K562 (cell line): ENCODE results near the gene CBX8. TPM values are rescaled to one million over a fixed set of nuclear protein-coding genes. Genes with fewer than 3 reads are reported as not detected.

Experiments used
- ATAC-seq: fragments of 200-7000 bp; cut with Tn5 transposase; 3 replicates; pipeline ENCODE4 v1.9.1; 2020; ENCODE audit warnings: moderate library complexity
- BruUV-seq: library from RNA; stranded (reverse); fragments of 400-500 nt; replicated peaks from 2 replicates; lab custom pipeline; 2021; lab: Mats Ljungman, UMichigan
- CTCF ChIA-PET: fragments of 300-600 bp; formaldehyde crosslinking; extraction: SDS; loops from one replicate; lab custom pipeline; 2021; ENCODE audit warnings: low intra/inter-chr PET ratio; lab: Yijun Ruan, JAX
- POLR2A ChIA-PET: fragments of 300-600, 350-650 bp; sonication (Branson Sonifier 250); formaldehyde crosslinking; extraction: SDS; loops from one replicate; lab custom pipeline; 2021; ENCODE audit warnings: antibody characterized with exemption, inconsistent platforms; lab: Yijun Ruan, JAX
- DNase-seq, 4 experiments: peaks; one replicate each; pipeline versions ENCODE4 v3.0.0 to v3.0.0-alpha.2; 2011 to 2018; ENCODE audit warnings: low spot score in 3 of 4, mixed read lengths in 3 of 4; ENCODE audit errors: extremely low read depth in 1 of 4
- FAIRE-seq: peaks from 2 replicates; lab custom pipeline; 2011; peaks lifted over from hg19 to GRCh38; lab: Jason Lieb, UNC
- H2AFZ ChIP-seq: 2 replicates; pipeline ENCODE4 v1.6.0; 2011; ENCODE audit warnings: low read depth, low read length, control low read depth, inconsistent platforms
- H3K27ac ChIP-seq: fragments of 200-600 bp; 3 replicates; pipeline ENCODE4 v1.8.0; 2011; ENCODE audit warnings: low read depth, mild to moderate bottlenecking, control low read depth, inconsistent platforms, low read length, moderate library complexity, mixed read lengths; ENCODE audit errors: extremely low read depth
- H3K27me3 ChIP-seq, 2 experiments: fragments of 300-600 bp in 1 of 2; 2 replicates in 1 of 2; 3 replicates in 1 of 2; pipeline versions ENCODE4 v1.6.0 to v1.8.0; 2011; ENCODE audit warnings: inconsistent platforms in 2 of 2, low read length in 2 of 2, mild to moderate bottlenecking in 1 of 2, mixed read lengths in 1 of 2, moderate library complexity in 1 of 2; ENCODE audit not compliant: control insufficient read depth in 2 of 2, insufficient read depth in 2 of 2
- H3K36me3 ChIP-seq: fragments of 300-600 bp; 3 replicates; pipeline ENCODE4 v1.8.0; 2011; ENCODE audit warnings: mild to moderate bottlenecking, low read length, inconsistent platforms; ENCODE audit not compliant: control insufficient read depth, insufficient read depth
- H3K4me1 ChIP-seq, 2 experiments: fragments of 200-600 bp in 1 of 2; replicated peaks in 1 of 2; 2 replicates in 1 of 2; 3 replicates in 1 of 2; pipeline versions ENCODE4 v1.5.1 to v1.8.0; 2011; ENCODE audit warnings: inconsistent platforms in 2 of 2, low read length in 2 of 2, mild to moderate bottlenecking in 1 of 2, mixed read lengths in 1 of 2, moderate library complexity in 1 of 2; ENCODE audit not compliant: control insufficient read depth in 2 of 2, insufficient read depth in 2 of 2
- H3K4me2 ChIP-seq: 2 replicates; pipeline ENCODE4 v1.6.1; 2011; ENCODE audit warnings: low read length, control low read depth, inconsistent platforms, mixed read lengths; ENCODE audit not compliant: insufficient read depth
- H3K4me3 ChIP-seq: fragments of 200-600 bp; sonication (generic), shearing (Covaris generic); 2 replicates; pipeline ENCODE4 v1.5.1; 2016; ENCODE audit warnings: control low read depth, inconsistent platforms
- H3K79me2 ChIP-seq: fragments of 200-600 bp; 3 replicates; pipeline ENCODE4 v1.8.0; 2011; ENCODE audit warnings: low read length, inconsistent platforms; ENCODE audit not compliant: control insufficient read depth, insufficient read depth
- H3K9ac ChIP-seq, 2 experiments: 2 replicates each; pipeline versions ENCODE4 v1.6.0 to v1.6.1; 2011; ENCODE audit warnings: low read depth in 2 of 2, low read length in 2 of 2, control low read depth in 1 of 2, inconsistent platforms in 1 of 2, mild to moderate bottlenecking in 1 of 2, mixed read lengths in 1 of 2; ENCODE audit not compliant: insufficient read depth in 1 of 2
- H3K9me1 ChIP-seq: one replicate; pipeline ENCODE4 v1.6.0; 2011; ENCODE audit warnings: inconsistent platforms, mild to moderate bottlenecking, low read length, moderate library complexity; ENCODE audit not compliant: control insufficient read depth, insufficient read depth
- H3K9me3 ChIP-seq: replicated peaks from 2 replicates; pipeline ENCODE4 v1.5.1; 2011; ENCODE audit warnings: low read depth, low read length, inconsistent platforms; ENCODE audit not compliant: control insufficient read depth, insufficient read depth
- H4K20me1 ChIP-seq: replicated peaks from 2 replicates; pipeline ENCODE4 v1.6.1; 2011; ENCODE audit warnings: low read length, inconsistent platforms, mixed read lengths; ENCODE audit not compliant: control insufficient read depth, insufficient read depth
- MYC ChIP-seq, 2 experiments: fragments of 250-450 bp in 1 of 2; sonication (Bioruptor Pico) in 1 of 2; IDR thresholded peaks; 2 replicates each; pipeline versions ENCODE4 v1.5.1 to v1.6.1; 2012 to 2021; ENCODE audit warnings: low read depth in 2 of 2, borderline replicate concordance in 1 of 2, improper control_type of control experiment in 1 of 2, low read length in 1 of 2, mild to moderate bottlenecking in 1 of 2, moderate library complexity in 1 of 2
- PURB ChIP-seq: sonication (generic); formaldehyde crosslinking; IDR thresholded peaks from 2 replicates; pipeline ENCODE4 v1.9.0; 2021; ENCODE audit warnings: low read depth, mild to moderate bottlenecking, missing genetic modification reagents
- RBFOX2 ChIP-seq: fragments of 200-400 bp; formaldehyde crosslinking; IDR thresholded peaks from 2 replicates; pipeline ENCODE4 v1.6.1; 2017; ENCODE audit warnings: low read depth, mild to moderate bottlenecking, low read length, moderate library complexity
- ZNF12 ChIP-seq: sonication (generic); formaldehyde crosslinking; IDR thresholded peaks from 2 replicates; pipeline ENCODE4 v1.4.0; 2020; ENCODE audit warnings: mild to moderate bottlenecking, missing genetic modification reagents
- WGBS: fragments of 100-300 bp; shearing (Covaris generic); methylation state at CpG from one replicate; pipeline ENCODE4 v1.1.6; 2016; ENCODE audit warnings: low coverage, mixed read lengths; ENCODE audit not compliant: insufficient coverage; ENCODE audit errors: missing lambda C conversion rate; 5-methylcytosine and 5-hydroxymethylcytosine counted together
- in situ Hi-C: fragments of 300-500 bp; cut with MboI; formaldehyde crosslinking; loops from 4 replicates; pipeline ENCODE4 v1.15.0; 2018; ENCODE audit warnings: inconsistent platforms, mixed read lengths
- intact Hi-C: fragments of 100-400 bp; cut with micrococcal nuclease; formaldehyde crosslinking; loops from 2 replicates; pipeline ENCODE4 v1.14.2; 2022
- polyA plus RNA-seq, 8 experiments: library from polyadenylated mRNA; depleted of rRNA in 4 of 8; stranded (reverse) in 5 of 8; unstranded in 3 of 8; fragments of >200 nt; fragmentation: Nextera tagmentation in 2 of 8; fragmentation: Illumina TruSeq in 1 of 8; extraction: Ambion mirVana in 2 of 8; extraction: Trizol in 1 of 8; gene quantifications; 2 replicates each; pipeline versions ENCODE4 v1.2.1 to v1.2.3, GENCODE V29; 2011 to 2014; ENCODE audit warnings: inconsistent platforms in 1 of 8, missing spikeins in 1 of 8
- total RNA-seq, 7 experiments: library from RNA; depleted of rRNA in 6 of 7; stranded (reverse); fragments of >200 nt in 6 of 7; fragmentation: Illumina TruSeq in 2 of 7; extraction: Trizol in 2 of 7; gene quantifications; 2 replicates each; pipeline versions ENCODE4 v1.2.1 to v1.2.3, GENCODE V29; 2011 to 2021; ENCODE audit warnings: low replicate concordance in 1 of 7
- TF ChIP-seq, protein P1 (sequence below), 2 experiments: fragments of 450-650 bp in 1 of 2; sonication (generic) in 1 of 2; formaldehyde crosslinking in 1 of 2; IDR thresholded peaks; 2 replicates each; pipeline versions ENCODE4 v1.7.1 to v1.9.0; 2016 to 2022; ENCODE audit warnings: inconsistent platforms in 1 of 2, mild to moderate bottlenecking in 1 of 2, missing genetic modification reagents in 1 of 2

CBX8 gene
- total and polyA plus RNA-seq, 9 of the 15 experiments (the other 6 are each of a cell fraction or from before 2014, with no cell fraction given), result 0.08 to 11.9 (median 2.6) TPM

DNA sequence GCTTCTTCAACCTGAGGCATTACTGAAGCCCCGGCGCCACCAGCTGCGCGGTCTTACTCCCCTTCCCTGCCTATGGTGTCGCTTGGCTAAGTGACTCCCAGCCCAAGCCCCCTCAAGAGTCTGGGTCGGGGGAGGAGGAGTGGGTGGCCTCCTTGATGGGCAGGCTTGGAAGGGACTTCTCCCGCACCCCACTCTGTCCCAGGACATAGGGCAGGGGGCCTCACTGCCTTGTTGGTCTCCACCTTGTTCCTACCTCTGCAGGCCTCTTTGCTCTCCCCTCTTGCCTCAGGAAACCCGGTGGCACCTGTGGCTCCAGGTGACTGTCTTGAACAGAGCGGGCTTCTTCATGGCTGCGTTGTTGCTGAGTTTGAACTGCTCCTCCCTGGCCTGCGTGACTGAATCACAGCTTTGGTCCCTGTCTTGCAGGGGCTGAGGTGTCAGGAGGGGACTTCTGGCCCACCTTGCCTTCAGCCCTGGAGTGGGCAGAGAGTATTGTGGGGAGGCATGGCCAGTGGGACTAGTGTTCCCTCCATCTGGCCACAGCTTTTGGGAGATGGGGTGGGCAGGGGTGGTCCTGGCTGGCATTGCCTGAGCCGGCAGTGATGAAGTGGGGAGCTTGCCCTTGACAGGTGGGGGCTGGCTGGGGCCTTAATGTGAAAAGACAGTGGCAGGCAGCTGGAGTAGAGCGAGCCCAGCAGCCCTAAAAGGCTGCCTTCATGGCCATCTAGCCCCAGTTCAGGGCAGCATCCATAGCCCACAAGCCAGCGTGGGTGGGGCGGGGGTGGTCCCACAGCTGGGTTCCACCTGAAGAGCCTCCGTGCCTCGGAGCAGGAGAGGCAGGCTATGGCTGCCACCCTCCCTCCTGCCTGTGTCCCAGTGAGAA, 11.6 kb downstream of the CBX8 start (continued):
- no peak for TF ChIP-seq PURB

DNA sequence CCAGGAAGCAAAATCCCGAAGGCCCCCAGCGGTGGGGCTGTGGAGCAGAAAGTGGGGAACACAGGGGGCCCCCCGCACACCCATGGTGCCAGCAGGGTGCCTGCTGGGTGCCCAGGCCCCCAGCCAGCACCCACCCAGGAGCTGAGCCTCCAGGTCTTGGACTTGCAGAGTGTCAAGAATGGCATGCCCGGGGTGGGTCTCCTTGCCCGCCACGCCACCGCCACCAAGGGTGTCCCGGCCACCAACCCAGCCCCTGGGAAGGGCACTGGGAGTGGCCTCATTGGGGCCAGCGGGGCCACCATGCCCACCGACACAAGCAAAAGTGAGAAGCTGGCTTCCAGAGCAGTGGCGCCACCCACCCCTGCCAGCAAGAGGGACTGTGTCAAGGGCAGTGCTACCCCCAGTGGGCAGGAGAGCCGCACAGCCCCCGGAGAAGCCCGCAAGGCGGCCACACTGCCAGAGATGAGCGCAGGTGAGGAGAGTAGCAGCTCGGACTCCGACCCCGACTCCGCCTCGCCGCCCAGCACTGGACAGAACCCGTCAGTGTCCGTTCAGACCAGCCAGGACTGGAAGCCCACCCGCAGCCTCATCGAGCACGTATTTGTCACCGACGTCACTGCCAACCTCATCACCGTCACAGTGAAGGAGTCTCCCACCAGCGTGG, 12.4 kb downstream of the CBX8 start:
- TF ChIP-seq, protein P1, sequence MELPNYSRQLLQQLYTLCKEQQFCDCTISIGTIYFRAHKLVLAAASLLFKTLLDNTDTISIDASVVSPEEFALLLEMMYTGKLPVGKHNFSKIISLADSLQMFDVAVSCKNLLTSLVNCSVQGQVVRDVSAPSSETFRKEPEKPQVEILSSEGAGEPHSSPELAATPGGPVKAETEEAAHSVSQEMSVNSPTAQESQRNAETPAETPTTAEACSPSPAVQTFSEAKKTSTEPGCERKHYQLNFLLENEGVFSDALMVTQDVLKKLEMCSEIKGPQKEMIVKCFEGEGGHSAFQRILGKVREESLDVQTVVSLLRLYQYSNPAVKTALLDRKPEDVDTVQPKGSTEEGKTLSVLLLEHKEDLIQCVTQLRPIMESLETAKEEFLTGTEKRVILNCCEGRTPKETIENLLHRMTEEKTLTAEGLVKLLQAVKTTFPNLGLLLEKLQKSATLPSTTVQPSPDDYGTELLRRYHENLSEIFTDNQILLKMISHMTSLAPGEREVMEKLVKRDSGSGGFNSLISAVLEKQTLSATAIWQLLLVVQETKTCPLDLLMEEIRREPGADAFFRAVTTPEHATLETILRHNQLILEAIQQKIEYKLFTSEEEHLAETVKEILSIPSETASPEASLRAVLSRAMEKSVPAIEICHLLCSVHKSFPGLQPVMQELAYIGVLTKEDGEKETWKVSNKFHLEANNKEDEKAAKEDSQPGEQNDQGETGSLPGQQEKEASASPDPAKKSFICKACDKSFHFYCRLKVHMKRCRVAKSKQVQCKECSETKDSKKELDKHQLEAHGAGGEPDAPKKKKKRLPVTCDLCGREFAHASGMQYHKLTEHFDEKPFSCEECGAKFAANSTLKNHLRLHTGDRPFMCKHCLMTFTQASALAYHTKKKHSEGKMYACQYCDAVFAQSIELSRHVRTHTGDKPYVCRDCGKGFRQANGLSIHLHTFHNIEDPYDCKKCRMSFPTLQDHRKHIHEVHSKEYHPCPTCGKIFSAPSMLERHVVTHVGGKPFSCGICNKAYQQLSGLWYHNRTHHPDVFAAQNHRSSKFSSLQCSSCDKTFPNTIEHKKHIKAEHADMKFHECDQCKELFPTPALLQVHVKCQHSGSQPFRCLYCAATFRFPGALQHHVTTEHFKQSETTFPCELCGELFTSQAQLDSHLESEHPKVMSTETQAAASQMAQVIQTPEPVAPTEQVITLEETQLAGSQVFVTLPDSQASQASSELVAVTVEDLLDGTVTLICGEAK (IDR thresholded peaks at IDR 0.05), result no peak
- TF ChIP-seq, protein P1 (CRISPR knock-in tag; IDR thresholded peaks at IDR 0.05), result no peak
- TF ChIP-seq MYC (IDR thresholded peaks at IDR 0.05; ENCODE audit: low read depth, low read length) (no peak), MYC (CRISPR knock-in tag; IDR thresholded peaks at IDR 0.05; ENCODE audit: borderline replicate concordance, low read depth) (no peak), ZNF12 (CRISPR knock-in tag) (no peak), RBFOX2 (peak; percentile 38; the same call in 1 of the 2 replicates)
- no TSS peak for BruUV-seq
- no peak overlapping the region for H3K9ac ChIP-seq
- H3K79me2 ChIP-seq, result peaks cover 6% of the 10 kb centered on the region; the same call in 1 of the 3 replicates
- ChIA-PET POLR2A (interaction anchor here (1.1 to 2.1 kb wide), 4 partner anchors 9 to 155 kb away, joined by 4 to 6 read pairs (median 4); partner anchors contain the start of gene CBX8), CTCF (interaction anchor here (0.6 kb wide), 1 partner anchor 140 kb away, joined by 3 read pairs; no protein-coding TSS in a partner anchor)
- no peak overlapping the region for H3K4me3 ChIP-seq
- ATAC-seq (no peak), DNase-seq (no peak), FAIRE-seq (no peak)
- intact Hi-C loops, result loop anchor here (5.0 kb wide), 1 partner anchor 37 kb away; no protein-coding TSS in a partner anchor
- 92% methylated on average over 28 of the region's 31 CpGs for WGBS
- no peak overlapping the region for H3K4me2 ChIP-seq
- no peaks in the 10 kb centered on the region for H3K27me3 ChIP-seq
- H4K20me1 ChIP-seq, result no peaks in the 10 kb centered on the region
- H3K4me1 ChIP-seq, result peaks cover 6 to 32% of the 10 kb centered on the region in 2 experiments; a peak in 4 of 5 replicates
- H3K9me1 ChIP-seq, result no peaks in the 10 kb centered on the region
- H2AFZ ChIP-seq, result no peak overlapping the region
- in situ Hi-C loops, result no loop called here
- H3K27ac ChIP-seq, result no peak overlapping the region
- peaks cover 57% of the 10 kb centered on the region for H3K36me3 ChIP-seq
- H3K9me3 ChIP-seq, result no peaks in the 10 kb centered on the region
